ENCODE measurements around the gene ABCB11. TPM values are rescaled to one million over a fixed set of nuclear protein-coding genes. Genes with fewer than 3 reads are reported as not detected.

The ABCB11 gene
- total RNA-seq, 1 donor from 2014 or later: not detected

DNA sequence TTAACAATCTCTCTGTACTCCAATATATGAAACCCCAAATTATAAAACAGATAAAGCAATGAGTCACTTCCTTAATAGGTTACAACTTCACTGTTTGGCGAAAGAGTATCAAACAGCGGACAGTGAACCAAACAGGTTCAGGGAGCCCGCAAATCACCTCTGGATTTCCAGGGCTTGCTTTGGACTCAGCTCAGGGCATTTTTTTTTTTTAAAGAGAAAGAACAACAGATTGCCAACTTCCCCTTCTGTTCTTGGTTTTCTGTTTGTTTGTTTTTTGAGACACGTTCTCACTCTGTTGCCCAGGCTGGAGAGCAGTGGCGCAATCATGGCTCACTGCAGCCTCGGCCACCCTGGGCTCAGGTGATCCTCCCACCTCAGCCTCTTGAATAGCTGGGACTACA, 52.7 kb downstream of the ABCB11 start:
- DNase-seq (ENCODE audit: low read depth): no peak

DNA sequence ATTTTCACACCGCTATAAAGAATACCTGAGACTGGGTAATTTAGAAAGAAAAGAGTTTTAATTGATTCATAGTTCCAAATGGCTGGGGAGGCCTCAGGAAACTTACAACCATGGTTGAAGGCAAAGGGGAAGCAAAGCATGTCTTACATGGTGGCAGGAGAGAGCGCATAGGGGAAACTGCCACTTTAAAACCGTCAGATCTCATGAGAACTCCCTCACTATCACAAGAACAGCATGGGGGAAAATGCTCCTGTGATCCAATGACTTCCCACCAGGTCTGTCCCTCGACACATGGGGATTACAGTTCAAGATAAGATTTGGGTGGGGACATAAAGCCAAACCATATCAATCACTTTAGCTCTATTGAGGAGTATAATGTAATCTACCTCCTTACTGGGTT, 53.5 kb downstream of the ABCB11 start:
- DNase-seq (ENCODE audit: low read depth): no peak

DNA sequence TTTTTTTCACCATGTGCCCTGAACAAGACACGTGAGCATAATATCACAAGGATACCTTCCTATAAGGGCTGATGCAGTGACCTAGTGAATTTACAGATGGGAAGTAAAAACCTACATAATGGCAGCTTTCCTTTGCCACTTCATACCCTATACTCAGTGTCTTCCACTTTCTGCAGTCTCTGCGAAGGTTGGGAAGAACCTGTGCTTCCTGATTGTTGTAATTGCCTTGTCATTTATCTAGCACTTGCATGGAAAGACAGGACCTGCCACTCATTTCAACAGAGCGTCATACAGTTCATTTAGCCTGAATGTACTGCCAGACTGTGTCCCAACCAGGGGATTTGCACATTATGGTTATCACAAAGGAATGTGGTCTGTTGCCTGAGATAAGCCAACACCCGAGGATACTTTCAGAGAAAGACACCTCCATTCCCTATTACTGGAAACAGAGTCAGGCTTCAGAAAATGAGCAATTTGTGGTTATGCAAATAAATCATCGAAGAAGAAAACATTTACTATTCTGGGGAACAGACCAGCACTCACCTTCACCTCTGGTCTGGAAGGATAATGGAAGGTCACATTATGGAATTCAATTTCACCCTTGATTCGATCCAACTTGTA, 55.0 kb downstream of the ABCB11 start:
- no peak for DNase-seq (ENCODE audit: low read depth)

DNA sequence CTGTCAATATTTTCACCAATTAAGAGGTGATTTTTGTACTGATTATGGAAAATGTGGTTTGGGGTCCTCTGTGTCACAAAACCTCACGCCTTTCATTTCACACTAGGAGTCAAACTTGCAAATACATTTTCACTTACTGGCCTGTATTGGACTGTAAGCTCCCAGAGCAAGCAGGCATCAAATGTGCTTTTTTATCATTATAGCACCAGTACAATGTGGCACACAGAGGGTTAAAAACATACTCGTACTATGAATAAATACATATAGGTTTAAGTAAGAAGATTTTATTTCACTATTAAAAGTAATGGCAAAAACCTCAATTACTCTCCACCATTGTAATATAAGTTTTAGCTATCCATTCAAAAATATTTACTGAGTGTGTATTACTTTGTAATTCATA, 56.7 kb downstream of the ABCB11 start:
- no peak for DNase-seq (ENCODE audit: low read depth)

DNA sequence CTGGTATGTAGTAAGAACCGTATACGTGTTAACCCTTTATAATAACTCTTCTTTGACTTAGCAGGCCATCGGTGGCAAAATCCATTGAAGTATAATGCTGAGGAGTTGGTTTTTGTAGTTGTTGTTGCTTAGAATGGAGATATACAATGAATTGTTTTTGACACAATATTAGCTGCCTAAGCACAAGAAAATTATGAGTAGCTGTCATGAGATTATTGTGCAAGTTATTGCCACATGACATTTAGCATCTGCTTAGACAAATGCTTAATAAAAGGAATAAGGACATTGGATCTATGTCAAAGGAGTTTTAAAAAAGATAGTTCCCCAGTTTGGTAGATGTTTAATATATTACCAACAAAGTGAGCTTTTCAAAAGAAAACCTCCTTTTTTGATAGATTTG, 59.9 kb downstream of the ABCB11 start:
- no peak for DNase-seq (ENCODE audit: low read depth)

DNA sequence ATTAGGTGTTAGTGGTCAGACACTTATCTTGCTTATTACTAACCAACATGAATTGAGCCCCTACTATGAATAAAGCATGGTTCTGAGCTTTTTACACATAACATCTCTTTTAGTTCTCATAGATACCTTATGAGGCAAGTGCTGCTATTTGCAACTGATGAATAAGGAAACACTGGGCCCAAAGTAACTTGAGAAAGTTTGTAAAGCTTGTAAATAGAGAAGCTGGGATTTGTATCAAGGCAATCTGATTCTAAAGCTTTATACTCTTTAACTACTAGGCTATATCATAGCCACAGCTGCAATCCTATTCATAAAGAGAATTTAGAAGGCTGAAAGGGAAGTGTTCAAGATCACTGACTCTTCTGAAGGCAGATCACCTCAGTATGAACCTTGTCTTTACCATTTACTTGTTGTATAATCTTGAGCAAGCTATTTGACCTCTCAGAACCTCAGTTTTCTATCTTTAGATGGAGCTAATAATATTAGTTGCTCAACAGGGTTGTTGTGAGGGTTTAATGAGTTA, 60.4 kb downstream of the ABCB11 start:
- no peak for DNase-seq (ENCODE audit: low read depth)

DNA sequence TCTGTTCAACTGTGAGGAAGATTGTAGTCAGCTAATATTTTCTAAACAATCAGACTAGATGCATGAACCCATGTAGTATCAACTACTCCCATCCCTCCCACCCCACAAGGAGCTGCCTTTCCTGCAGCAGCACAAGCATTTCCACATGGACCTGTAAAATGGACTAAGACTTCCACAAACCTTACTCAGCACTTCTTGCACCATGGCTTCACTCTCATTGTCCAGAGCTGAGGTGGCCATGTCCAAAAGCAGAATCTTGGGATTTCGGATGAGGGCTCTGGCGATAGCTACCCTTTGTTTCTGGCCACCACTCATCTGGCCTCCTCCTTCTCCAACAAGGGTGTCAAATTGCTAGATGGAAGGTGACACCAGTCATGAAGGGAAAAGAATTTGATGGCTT, 61.3 kb downstream of the ABCB11 start:
- DNase-seq (ENCODE audit: low read depth): no peak

DNA sequence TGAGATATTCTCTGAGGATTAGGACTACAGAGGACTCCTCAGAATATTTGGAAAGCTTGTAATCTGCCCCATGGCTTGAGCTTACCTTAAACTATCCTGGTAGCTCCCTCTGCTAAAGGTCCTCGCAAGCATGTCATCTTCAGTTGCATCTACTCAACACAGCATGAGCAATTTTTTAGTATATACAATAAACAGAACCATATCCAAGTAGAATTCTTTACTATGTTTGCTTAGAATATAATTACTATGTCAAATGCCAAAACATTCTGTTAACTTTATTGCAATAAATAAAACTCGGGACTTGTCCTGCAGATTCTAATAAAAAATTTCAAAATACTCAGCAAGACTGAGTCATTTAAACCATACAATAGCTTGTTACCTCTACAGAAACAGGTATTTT, 62.8 kb downstream of the ABCB11 start:
- DNase-seq (ENCODE audit: low read depth): no peak

DNA sequence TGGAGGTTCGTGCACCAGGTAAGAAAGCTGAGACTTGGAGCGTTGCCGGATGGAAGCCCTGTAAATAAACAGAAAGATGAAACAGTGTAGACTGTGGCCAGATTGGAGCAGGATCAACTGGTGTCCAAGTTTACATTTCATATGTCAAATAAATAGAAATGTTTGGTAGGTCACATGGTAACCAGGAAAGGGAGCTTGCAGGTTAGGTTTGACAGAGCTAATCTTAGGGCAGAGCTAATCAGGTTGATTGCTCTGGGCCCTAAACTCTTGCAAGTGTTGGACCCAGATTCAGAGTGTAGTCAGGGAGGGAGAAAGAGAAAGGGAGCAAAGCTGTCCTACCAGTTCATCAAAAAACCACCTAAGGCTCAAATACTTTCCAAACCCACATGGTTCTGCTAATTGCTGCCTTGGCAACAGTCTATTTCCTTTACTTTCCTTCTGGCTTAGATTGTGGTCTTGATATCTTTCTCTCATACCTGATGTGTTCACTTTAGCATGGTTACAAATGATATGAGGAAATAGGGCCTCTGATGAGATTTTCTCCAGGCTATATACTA, 66.8 kb downstream of the ABCB11 start:
- no peak for DNase-seq (ENCODE audit: low read depth)

DNA sequence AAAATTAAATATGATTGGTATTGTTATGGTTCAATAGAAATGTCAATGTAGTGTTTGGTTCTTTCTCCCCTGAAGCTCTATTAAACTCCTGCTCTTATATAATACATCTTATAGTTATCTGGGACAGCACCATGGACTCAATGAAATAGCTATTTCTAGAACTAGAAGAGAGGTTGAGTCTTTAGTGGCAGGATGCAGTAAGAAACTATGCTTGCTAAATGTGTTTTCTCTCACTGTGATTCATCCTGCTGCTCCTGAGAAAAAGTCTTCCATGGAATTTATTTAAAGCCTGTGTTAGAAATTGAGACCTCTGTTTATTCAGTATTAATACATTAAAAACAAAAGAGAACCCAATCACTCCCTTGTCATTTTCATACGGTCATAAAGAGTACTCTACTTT, 68.5 kb downstream of the ABCB11 start:
- no peak for DNase-seq (ENCODE audit: low read depth)

DNA sequence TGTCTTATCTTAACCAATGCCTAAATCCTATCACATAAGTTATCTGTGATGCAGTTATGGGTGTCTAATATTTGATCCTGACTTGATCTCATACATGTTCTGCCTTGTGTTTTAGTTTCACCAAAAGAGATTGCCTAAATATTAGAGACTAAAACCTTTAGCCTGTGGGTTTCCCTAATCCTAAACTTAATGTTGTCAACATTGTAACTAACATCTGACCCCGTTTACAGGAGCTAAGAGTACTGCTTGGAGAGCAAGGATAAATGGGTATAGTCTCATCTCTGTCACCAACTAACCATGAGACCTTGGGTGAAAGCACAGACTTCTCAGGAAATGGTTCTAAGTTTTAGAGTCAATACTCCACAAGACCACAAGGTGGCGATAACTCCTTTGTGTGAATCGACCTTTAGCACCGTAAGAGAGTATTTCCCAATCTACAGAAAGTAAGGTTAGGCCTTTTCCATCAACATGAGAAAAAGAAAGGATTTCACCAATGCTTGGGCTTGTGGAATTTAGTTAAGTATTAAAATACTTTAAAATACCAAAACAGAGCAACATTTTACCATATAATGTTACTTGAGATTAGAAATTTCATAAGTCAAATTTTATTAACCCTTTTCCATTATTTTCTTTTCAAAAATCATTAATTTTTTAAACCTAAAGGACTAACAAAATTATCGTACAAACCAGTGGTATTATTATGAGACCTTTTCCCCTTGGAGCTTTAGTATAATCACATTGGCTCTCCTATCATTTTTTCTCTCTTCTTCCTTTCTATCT, 69.5 kb downstream of the ABCB11 start:
- peak; percentile 78 for DNase-seq (ENCODE audit: low read depth)

DNA sequence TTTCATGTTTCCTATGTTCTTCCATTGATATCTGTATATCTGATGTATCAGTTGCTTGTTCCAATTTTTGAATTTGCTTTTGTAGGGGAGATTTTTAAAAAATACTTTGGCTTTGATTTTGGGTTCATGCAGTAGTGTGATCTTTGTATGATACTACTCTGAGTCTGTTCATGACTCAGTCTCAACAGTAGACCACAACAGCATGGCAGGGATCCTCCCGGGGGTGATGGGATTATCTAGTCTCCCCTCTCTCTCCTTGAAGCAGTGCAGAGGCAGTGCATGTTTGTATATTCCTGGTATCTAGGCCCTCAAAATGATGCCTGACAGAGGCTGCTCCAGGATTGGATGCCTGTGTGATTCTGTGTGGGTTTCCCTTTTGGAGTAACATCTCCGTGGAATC, 74.7 kb downstream of the ABCB11 start:
- DNase-seq (ENCODE audit: low read depth): no peak

DNA sequence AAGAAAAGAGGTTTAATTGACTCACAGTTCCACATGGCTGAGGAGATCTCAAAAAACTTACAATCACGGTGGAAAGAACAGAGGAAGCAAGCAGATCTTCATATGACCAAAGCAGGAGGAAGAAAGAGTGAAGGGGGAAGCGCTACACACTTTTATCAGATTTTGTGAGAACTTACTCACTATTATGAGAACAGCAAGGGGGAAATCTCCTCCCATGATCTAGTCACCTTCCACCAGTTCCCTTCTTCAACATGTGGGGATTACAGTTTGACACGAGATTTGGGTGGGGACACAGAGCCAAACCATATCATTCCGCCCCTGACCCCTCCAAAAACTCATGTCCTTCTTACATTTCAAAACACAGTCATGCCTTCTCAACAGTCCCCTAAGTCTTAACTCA, 75.8 kb downstream of the ABCB11 start:
- DNase-seq (ENCODE audit: low read depth): no peak

DNA sequence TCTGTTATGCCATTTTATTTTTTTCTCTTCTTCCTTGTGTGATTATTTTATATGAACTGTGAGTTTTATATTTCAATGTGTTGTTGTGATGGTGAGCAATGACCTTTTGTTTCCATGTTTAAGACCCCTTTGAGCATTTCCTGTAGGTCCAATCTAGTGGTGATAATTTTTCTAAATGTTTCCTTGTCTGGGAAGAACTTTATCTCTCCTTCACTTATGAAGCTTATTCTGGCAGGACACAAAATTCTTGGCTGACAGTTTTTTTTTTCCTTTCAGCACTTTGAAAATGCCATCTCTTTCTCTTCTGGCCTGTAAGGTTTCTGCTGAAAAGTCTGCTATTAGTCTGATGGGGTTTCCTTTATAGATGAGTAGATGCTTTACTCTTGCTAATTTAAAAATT, 76.9 kb downstream of the ABCB11 start:
- DNase-seq (ENCODE audit: low read depth): no peak

DNA sequence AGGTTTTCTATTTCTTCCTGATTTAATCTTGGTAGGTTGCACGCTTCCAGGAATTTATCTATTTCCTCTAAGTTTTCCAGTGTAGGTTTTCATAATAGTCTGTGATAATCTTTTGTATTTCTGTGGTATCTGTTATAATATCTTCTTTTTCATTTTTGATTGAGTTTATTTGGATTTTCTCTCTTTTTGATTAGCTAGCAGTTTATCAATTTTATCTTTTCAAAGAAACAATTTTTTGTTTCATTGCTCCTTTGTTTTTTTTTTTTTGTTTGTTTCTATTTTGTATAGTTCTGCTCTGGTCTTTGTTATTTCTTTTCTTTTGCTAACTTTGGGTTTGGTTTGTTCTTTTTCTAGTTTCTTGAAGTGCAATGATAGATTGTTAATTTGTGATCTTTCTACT, 78.7 kb downstream of the ABCB11 start:
- DNase-seq (ENCODE audit: low read depth): no peak

DNA sequence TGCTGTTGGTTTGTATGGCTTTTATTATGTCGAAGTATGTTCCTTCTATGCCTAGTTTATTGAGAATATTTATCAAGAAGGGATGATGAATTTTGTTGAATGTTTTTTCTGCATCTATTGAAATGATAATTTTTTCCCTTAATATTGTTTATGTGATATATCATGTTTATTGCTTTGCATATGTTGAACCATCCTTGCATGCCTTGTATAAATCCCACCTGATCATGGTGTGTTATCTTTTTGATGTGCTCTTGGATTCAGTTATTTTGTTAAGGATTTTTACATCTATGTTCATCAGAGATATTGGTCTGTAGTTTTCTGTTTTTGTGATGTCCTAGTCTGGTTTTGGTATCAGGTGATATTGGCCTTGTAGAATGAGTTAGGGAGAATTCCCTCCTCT, 79.3 kb downstream of the ABCB11 start:
- no peak for DNase-seq (ENCODE audit: low read depth)

DNA sequence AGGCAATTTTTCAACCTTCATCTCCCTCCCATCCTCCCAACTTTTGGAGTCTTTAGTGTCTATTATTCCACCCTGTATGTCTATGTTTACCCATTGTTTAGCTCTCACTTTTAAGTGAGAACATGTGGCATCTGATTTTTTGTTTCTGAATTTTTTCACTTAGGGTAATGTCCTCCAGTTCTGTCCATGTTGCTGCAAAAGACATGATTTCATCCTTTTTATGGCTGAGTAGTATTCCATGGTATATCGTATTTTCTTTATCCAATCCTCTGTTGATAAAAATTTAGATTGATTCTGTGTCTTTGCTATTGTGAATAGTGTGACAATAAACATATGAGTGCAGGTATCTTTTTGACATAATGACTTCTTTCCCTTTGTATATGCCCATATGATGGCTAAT, 81.8 kb downstream of the ABCB11 start:
- DNase-seq (ENCODE audit: low read depth): no peak

DNA sequence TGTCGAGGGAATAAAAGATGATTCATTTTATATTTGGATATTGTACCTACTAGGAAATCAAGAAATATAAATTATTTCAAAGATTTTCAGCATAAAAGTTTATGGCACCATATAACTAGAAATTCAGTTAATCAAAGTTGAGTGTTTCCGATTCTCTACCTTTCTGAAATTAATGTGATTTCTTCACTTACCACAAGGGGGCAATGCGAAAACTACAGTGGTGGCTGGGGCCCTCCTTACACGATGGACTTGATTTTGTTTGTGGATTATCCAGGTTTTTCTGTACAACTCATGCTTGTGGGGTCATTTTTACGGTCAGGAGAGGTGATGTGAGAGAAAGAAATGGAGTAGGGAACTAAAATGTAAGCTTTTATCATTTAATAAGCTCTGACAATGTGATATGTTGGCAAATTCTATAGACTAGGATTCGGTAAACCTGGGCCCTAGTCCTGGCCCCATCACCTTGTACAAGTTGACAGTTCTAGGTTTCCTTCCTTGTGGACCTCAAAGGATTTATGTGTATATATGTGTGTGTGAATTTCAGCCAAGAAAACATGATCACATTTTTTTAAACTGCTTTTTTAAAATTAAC, 82.4 kb downstream of the ABCB11 start:
- no peak for DNase-seq (ENCODE audit: low read depth)

DNA sequence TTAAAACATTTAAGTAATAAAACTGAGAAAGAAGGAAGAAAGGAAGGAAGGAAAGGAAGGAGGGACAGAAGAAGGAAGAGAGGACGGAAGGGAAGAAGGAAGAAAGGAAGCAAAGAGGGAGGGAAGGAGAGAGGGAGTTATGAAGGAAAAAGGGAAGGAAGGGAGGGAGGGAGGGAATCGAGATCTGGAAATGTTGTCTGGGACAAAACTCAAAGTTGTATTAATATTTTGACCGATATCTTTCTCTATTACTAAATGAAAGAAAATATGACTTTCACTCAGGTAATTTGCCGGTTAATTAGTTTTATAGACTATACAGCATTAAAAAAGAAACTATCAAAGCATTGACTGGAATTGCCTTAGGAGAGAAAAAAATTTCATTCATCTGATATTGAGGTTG, 85.6 kb downstream of the ABCB11 start:
- DNase-seq (ENCODE audit: low read depth): no peak

DNA sequence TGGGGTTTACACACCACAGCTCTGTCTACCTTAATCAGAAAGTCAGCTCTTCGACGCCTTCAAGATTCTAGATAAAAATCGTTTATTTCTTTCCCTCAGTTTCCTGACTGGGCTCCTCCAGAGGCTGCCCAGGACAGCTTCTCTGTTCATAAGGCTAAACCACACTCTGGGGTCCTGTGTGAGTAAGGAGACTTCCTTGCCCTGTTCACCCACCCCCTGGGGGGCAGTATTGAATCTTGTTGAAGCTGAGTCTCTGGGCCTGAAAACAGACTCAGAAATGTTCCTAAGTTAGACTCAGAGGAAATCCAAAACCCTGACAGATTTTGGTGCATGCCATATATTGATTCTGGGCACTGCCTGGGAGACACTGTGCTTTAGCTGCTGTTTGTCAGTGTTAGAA, 87.1 kb downstream of the ABCB11 start:
- DNase-seq (ENCODE audit: low read depth): no peak

DNA sequence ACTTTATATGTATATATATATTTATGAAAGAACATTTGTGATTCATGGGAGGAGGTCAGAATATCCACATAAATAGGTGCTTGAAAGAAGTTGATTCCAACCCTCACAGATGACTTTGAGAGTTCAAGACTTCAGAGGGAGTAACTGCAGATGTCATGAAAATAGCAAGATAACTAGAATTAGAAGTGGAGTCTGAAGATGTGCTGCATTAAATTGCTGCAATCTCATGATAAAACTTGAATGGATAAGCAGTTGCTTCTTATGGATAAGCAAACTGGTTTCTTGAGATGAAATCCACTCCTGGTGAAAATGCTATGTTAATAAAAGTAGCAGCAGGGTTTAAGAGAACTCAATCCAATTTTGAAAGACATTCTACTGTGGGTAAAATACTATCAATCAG, 89.8 kb downstream of the ABCB11 start:
- no peak for DNase-seq (ENCODE audit: low read depth)

DNA sequence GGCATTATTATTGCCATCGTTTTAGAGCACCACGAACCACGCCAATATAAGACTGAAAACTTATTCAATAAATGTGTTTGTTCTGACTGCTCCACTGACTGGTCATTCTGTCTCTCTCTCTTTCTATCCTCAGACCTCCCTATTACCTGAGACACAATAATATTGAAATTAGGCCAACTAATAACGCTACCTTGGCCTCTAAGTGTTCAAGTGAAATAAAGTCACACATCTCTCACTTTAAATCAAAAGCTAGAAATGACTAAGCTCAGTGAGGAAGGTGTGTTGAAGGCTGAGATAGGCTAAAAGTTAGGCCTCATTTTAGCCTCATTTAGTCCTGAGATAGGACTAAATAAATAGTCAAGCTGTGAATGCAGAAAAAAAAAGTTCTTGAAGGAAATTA, 91.2 kb downstream of the ABCB11 start:
- no peak for DNase-seq (ENCODE audit: low read depth)
